Panc1 (cell line): ENCODE results near the gene UBD. TPM values are rescaled to one million over a fixed set of nuclear protein-coding genes. Genes with fewer than 3 reads are reported as not detected.

ENCODE experiments used
- ATAC-seq: fragments of 200-7000 bp; cut with Tn5 transposase; 2 replicates; pipeline ENCODE4 v1.9.1; 2020; ENCODE audit warnings: mild to moderate bottlenecking, moderate library complexity
- BruUV-seq: library from RNA; stranded (reverse); fragments of 400-500 nt; replicated peaks from 2 replicates; lab custom pipeline; 2021; lab: Mats Ljungman, UMichigan
- CTCF ChIA-PET: fragments of 300-600 bp; sonication (Branson Sonifier 250); formaldehyde crosslinking; loops from one replicate; lab custom pipeline; 2022; ENCODE audit warnings: antibody characterized with exemption; lab: Charles Lee
- POLR2A ChIA-PET: fragments of 300-600 bp; sonication (Branson Sonifier 250); formaldehyde crosslinking; loops from one replicate; lab custom pipeline; 2022; ENCODE audit warnings: antibody characterized with exemption; lab: Charles Lee
- DNase-seq: peaks from one replicate; pipeline ENCODE4 v3.0.0-alpha.2; 2010; ENCODE audit warnings: low read depth, low spot score
- H3K27ac ChIP-seq: 2 replicates; pipeline ENCODE4 v1.5.1; 2011; ENCODE audit warnings: mild to moderate bottlenecking, low read length, inconsistent platforms
- H3K27me3 ChIP-seq: fragments of 200-500 bp; sonication (Bioruptor generic); 2 replicates; pipeline ENCODE4 v1.6.0; 2014; ENCODE audit warnings: low read length, inconsistent platforms; ENCODE audit not compliant: control insufficient read depth, insufficient read depth
- H3K36me3 ChIP-seq: fragments of 200-500 bp; sonication (Bioruptor generic); 2 replicates; pipeline ENCODE4 v1.5.1; 2014; ENCODE audit warnings: inconsistent platforms, mild to moderate bottlenecking, low read length, moderate library complexity; ENCODE audit not compliant: control insufficient read depth, insufficient read depth
- H3K4me1 ChIP-seq: 2 replicates; pipeline ENCODE4 v1.5.1; 2011; ENCODE audit warnings: inconsistent platforms, mild to moderate bottlenecking, low read length, moderate library complexity; ENCODE audit not compliant: control insufficient read depth, insufficient read depth
- H3K4me3 ChIP-seq, 2 experiments: 2 replicates each; pipeline ENCODE4 v1.5.1; 2011 to 2012; ENCODE audit warnings: low read depth in 2 of 2, low read length in 2 of 2, mild to moderate bottlenecking in 2 of 2, inconsistent platforms in 1 of 2, moderate library complexity in 1 of 2
- H3K9me3 ChIP-seq: fragments of 200-500 bp; sonication (Bioruptor generic); 2 replicates; pipeline ENCODE4 v1.5.1; 2014; ENCODE audit warnings: low read depth, mild to moderate bottlenecking, inconsistent platforms, low read length, moderate library complexity; ENCODE audit not compliant: control insufficient read depth, insufficient read depth
- CTCF ChIP-seq: fragments of 450-650 bp; IDR thresholded peaks from 2 replicates; pipeline ENCODE4 v1.5.1; 2017; ENCODE audit warnings: mild to moderate bottlenecking
- POLR2AphosphoS5 ChIP-seq: IDR thresholded peaks from 2 replicates; pipeline ENCODE4 v1.6.1; 2012; ENCODE audit warnings: mild to moderate bottlenecking, low read depth, low read length, moderate library complexity
- REST ChIP-seq, 2 experiments: IDR thresholded peaks; 2 replicates each; pipeline ENCODE4 v1.6.1; 2011 to 2012; ENCODE audit warnings: low read depth in 2 of 2, control low read depth in 1 of 2, low read length in 1 of 2, mild to moderate bottlenecking in 1 of 2, moderate library complexity in 1 of 2; ENCODE audit not compliant: insufficient read depth in 1 of 2
- SIN3A ChIP-seq: IDR thresholded peaks from 2 replicates; pipeline ENCODE4 v1.6.1; 2012; ENCODE audit warnings: low read depth, mild to moderate bottlenecking, low read length, moderate library complexity, borderline replicate concordance; ENCODE audit not compliant: insufficient read depth
- TCF7L2 ChIP-seq: IDR thresholded peaks from 2 replicates; pipeline ENCODE4 v1.6.1; 2011; ENCODE audit warnings: mild to moderate bottlenecking, low read depth, low read length, inconsistent platforms
- in situ Hi-C: cut with HindIII; loops from 2 replicates; pipeline ENCODE4 v1.10.0; 2016; ENCODE audit warnings: low sequenced_read_pairs, low pct_unique_long_range_greater_than_20kb
- intact Hi-C: fragments of 100-400 bp; cut with micrococcal nuclease; formaldehyde crosslinking; loops from one replicate; pipeline ENCODE4 v1.10.0; 2022; ENCODE audit not compliant: unreplicated experiment
- total RNA-seq: library from RNA; stranded (reverse); gene quantifications from one replicate; pipeline ENCODE4 v1.2.1, GENCODE V29; 2021; ENCODE audit not compliant: unreplicated experiment

UBD gene
- total RNA-seq, 1 experiment from 2014 or later, result 0.54 TPM

DNA sequence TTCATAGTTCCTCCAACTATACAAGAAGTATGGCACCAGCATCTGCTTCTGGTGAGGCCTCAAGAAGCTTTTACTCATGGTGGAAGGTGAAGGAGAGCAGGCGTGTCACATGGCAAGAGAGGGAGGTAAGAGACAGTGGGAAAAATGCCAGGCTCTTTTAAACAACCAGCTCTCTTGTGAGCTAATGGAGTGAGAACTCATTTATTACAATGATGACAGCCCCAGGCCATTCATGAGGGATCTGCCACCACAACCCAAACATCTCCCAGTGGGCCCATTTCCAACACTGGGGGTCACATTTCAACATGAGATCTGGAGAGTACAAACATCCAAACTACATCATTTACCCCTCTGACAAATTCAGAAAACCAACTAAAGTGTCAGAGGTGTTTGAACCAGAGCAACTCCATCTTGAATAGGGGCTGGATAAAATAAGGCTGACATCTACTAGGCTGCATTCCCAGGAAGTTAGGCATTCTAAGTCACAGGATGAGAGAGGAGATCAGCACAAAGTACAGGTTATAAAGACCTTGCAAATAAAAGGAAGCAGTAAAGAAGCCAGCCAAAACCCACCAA is 2.2 kb upstream of the UBD start:
- CTCF ChIA-PET, result no interaction called here
- TF ChIP-seq POLR2AphosphoS5, result no peak
- TF ChIP-seq REST (IDR thresholded peaks at IDR 0.05; ENCODE audit: insufficient read depth in 1 of 2, low read depth in 2 of 2, low read length in 1 of 2), result no peak
- TF ChIP-seq TCF7L2, result no peak
- no peak for TF ChIP-seq SIN3A
- no peak for TF ChIP-seq CTCF
- in situ Hi-C loops, result no loop called here

DNA sequence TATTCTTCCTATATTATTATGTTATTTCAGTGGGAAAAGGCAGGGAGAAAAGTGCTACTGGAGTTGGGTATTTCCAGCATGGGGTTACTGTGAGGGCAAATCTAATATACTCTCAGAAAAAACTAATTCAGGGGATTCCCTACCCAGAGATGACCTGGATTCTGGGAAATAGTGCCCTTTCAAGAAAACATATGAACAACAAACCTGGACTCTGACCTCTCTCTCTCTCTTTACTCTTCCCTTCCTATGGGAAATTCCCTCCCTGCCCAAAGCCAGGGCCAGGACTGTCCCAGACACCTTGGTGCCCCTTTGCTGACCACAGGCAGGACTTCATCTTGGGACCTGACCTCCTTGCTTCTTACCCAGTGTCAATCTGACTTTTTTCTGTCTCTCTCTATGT is 1.6 kb upstream of the UBD start:
- Histone ChIP-seq H3K9me3 (no peaks in the 10 kb centered on the region), H3K27ac (no peak overlapping the region), H3K27me3 (0 out of 2 replicates have a peak, but pooled peaks cover 5% of the 10 kb centered on the region), H3K4me3 (no peak overlapping the region), H3K36me3 (no peaks in the 10 kb centered on the region), H3K4me1 (no peaks in the 10 kb centered on the region)
- in situ Hi-C loops (no loop called here), intact Hi-C loops (no loop called here)
- POLR2A ChIA-PET, result no interaction called here
- TF ChIP-seq POLR2AphosphoS5 (no peak), SIN3A (no peak), REST (IDR thresholded peaks at IDR 0.05; ENCODE audit: insufficient read depth in 1 of 2, low read depth in 2 of 2, low read length in 1 of 2) (no peak), TCF7L2 (no peak), CTCF (no peak)
- CTCF ChIA-PET, result no interaction called here
- DNase-seq (no peak), ATAC-seq (no peak)
- BruUV-seq, result no TSS peak

More for the DNA sequence above, 2.2 kb upstream of the UBD start:
- H3K4me1 ChIP-seq, result no peaks in the 10 kb centered on the region
- H3K27me3 ChIP-seq, result 0 out of 2 replicates have a peak, but pooled peaks cover 5% of the 10 kb centered on the region
- POLR2A ChIA-PET, result no interaction called here
- no peak overlapping the region for H3K4me3 ChIP-seq
- DNase-seq (no peak), ATAC-seq (no peak)
- BruUV-seq, result no TSS peak
- H3K9me3 ChIP-seq, result no peaks in the 10 kb centered on the region
- no peaks in the 10 kb centered on the region for H3K36me3 ChIP-seq
- no peak overlapping the region for H3K27ac ChIP-seq
- intact Hi-C loops, result no loop called here
